EH (cell line): ENCODE results near the gene TPM4.

ENCODE experiments used
- DNase-seq: peaks from one replicate; pipeline ENCODE4 v3.0.0-alpha.2; 2015; ENCODE audit warnings: low read depth

Gene TPM4

DNA sequence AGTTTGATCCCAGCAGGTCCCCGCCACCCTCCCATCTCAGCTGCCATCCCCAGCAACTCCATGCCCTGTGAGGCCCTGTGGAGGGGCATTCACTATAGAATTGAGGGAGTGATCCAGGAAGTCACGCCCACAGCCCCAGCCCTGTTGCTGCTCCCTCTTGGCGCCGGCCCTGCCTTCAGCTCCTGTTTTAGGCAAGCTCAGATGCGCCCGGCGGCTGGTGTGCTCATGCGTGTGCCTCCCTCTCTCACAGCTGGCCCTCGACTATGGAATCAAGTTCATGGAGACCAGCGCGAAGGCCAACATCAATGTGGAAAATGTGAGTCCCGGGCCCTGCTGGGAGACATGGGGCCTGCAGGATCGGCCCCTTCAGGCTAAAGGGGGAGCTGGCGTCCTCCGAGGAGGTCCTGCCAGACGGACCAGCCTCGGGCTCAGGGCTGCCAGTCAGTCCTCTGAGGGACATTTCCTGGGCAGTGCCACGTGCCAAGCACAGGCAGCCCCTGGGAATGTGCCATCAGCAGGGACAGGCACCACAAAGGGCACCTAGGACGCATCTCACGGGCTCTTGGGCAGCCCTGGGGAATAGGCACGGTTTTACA is 51.6 kb downstream of the TPM4 start:
- DNase-seq, result no peak

- no peak for DNase-seq
Observed at GRCh38 chr19:16131648-16132047, 55.4 kb downstream of the TPM4 start.

DNA sequence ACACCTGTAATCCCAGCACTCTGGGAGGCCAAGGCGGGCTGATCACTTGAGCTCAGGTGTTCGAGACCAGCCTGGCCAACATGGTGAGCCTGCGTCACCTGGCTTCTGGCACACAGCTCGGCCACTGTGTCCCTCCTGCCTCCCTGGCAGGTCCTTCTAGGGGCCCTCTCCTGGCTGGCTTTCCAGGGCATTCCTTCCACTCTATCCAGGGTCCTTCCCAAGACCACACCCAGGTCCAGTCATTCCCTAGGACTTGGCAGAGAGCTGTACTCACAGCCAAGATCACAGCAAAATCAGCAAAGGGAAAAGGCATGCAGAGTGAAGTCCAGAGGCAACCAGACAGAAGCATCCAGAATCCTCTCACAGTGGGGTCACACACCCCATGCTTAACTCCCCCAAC is 57.5 kb downstream of the TPM4 start:
- no peak for DNase-seq

DNA sequence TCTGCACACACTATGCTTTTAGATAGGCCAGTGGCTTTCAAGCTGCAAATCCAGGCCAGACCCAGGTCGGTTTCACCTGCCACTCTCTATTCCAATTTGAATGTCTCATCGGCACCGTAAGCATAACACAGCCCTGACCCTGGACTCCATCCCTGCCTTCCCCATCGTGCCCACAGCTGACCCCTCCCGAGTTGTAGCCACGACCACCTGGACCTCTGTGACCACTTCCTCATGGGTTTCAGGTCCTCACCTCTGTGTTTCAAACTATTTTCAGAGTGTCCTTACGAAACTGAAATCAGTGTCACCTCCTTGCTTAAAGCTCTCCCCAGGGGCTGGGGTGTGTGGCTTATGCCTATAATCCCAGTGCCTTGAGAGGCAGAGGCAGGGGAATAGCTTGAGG is 58.2 kb downstream of the TPM4 start:
- no peak for DNase-seq

DNA sequence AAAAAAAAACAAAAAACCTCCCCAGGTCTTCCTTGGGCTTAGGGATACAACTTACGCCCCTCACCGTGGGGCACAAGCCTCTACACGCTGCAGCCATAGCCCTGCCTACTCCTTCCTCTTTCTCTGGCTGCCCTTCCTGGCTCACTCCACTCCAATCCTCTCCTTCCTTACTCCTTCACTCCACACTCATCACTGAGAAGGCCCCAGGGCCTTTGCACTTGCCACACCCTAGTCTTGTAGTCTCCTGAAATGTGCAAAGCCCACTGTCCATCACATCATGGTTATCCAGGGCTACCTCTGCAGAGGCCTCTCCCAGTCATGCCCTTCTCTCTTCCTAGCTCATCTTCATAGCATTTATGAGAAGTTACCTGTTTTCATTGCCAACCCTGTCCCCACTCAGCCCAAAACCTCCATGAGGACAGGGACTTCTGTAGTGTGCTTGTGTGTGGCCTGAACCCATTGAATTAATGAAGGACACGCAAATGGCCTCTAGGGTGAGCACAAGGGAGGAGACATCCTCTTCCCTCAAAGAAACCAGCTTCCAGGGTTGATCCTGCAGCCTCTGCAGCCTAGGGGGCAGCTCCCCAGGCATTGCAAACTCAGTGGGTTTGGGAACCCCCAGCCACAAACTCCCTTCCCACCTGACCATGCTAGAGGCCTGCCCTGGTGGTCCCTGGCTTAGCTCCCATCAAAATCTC is 59.3 kb downstream of the TPM4 start:
- DNase-seq, result no peak

DNA sequence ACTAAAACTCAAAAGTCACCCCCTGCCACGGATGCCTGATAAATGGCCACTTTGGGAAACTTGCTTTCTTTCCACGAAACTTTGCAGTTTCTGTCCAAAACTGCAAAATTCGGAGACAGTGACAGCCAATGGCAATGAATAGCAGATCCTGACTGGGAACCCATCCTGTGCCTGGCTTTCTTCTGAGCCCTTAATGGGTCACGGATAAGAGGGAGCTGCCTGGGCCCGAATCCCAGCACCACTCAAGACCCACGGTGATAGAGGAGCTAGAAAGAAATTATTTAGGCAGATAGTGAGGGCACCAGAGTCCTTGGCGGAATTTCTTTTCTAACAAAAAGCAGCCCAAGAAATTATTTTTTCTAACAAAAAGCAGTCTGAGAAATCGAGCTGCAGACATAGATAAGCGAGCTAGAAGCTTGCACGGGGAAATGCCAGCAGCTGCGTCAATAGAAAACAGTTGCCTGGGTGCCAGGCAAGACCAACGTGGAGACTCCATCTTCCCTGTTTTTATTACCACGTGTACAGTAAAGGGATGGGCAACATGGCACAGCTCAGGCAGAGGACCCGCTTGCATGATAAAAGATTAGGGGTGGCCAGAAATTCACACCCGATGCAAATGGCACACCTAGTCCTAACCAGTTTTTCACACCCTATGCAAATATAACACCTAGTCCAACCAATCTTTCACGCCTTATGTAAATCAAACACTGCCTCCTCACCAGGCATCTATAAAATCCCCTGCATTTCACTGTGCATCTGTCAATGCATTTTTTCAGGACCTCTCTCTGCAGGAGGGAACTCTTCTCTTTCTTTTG is 60.1 kb downstream of the TPM4 start:
- no peak for DNase-seq

DNA sequence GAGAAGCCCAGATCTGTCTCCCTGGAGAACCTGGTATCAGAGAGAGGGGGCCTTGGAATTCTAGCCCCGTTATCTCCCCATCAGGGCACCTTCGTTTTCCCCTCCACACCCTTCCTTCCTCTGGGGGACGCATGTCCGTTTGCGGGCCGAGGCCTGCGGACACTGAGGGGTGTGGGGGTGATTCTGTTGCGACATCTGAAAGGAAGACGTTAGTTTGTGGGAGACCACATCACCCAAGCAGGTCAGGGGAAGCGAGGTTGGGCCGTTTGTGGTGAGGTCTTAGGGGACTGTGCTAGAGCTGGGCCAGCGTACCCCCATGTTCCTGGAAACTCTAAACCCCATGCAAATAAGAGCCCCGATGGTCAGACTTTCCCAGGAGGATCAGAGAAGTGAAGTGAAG is 63.5 kb downstream of the TPM4 start:
- DNase-seq, result no peak

GRCh38 chr19:16141043-16141442 is 64.7 kb downstream of the TPM4 start:
- no peak for DNase-seq

- DNase-seq, result no peak
Observed at GRCh38 chr19:16142032-16142580, 65.8 kb downstream of the TPM4 start.

GRCh38 chr19:16143399-16144215 is 67.3 kb downstream of the TPM4 start, which contains the start of gene HSH2D:
Gene HSH2D, plus strand, starts transcription at chr19:16143685. Its CDS starts 5,066 bp downstream, at chr19:16148751.
- DNase-seq, result no peak

- DNase-seq, result no peak
Observed at GRCh38 chr19:16144216-16144581, 67.9 kb downstream of the TPM4 start.

DNA sequence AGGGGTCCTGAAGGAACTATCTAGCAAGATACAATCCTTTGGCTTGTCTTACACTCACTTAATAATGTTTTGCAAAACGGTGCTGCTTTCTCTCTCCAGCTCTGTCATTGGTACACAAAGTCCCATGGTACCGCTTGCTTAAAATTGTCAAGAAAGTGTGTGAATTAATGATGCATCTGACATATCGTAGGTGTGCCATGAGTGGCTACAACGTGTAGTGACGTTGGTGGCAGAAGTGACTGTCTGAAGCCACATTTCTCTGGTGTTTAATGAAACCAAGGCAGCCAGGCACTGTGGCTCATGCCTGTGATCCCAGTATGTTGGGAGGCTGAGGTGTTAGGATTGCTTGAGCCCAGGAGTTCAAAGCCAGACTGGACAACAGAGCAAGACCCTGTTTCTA is 69.8 kb downstream of the TPM4 start:
- no peak for DNase-seq

DNA sequence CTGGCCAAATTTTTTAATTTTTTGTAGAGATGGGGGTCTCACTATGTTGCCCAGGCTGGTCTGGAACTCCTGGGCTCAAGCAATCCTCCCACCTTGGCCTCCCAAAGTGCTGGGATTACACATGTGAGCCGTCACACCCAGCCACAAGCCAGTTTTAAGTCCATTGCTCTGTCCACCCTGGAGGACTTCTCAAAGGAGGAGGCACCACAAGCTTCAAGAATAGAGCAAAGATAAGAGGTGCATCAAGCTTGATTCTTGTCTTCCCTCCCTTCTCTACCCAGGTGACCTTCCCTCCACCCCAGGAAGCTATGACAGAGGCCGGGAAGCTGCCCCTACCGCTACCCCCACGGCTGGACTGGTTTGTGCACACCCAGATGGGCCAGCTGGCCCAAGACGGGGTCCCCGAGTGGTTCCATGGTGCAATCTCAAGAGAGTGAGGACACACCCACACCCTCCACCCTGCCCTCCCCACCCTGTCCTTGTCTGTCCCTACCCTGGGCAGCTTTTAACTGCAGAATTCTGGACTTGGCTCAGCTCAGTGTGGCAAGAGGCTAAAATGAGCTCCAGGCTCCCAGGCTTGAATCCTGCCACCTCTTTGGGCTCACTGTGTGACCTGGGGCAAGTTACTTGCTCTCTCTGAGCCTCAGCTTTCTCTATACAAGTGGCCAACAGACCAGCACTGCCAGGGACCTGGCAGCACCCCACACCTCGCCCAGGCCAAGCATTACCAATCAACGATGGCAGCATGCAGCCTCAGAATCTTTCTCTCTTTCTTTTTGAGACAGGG is 72.3 kb downstream of the TPM4 start:
- no peak for DNase-seq
